GM21786 (cell line): ENCODE data around the gene ZNF629.
"Not testable (repeated sequence)": the region's sequence is repeated elsewhere in the genome, so short reads cannot be mapped to it uniquely, and the experiment has no call there.

Experiments
- ATAC-seq: cut with Tn5 transposase; IDR thresholded peaks from one replicate; pipeline ENCODE4 v1.9.1; 2021; ENCODE audit not compliant: unreplicated experiment

ZNF629 gene

DNA sequence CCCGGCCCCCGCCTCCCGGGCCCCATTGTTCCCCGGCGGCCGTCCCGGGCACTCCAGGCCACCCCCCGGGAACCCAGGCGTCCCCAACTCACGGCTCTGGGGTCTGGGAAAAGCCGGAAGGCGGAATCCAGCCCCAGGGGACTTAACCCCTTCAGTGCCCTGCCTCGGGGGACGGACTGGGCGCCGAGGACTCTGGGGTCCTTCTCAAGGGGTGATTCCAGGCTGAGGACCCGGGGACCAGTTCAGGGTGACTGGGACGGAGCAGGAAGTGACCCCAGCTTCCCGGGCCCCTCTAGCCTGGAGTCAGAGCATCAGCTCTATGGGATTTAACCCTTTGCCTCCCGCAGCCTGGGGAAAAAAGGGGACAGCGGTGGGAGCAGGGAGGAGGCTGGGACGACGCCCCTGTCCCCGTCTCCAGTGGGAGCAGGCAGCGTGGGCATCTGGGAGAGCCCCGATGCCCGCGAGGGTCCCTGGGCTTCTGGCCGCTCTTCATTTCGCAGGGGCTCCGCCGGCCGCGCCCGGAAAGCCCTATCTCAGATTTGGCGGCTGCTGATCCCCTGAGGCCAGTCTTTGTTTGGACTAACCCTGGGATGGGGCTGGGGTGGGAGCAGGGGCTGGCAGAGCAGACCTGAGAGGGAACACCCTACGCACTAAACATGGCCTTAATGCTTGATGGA, at the start of gene ZNF629:
TSS of gene ZNF629 (minus strand) at position 270 of the 677 bp plus-strand sequence. CDS start 2,723 bp downstream, outside the sequence.
- no peak for ATAC-seq

DNA sequence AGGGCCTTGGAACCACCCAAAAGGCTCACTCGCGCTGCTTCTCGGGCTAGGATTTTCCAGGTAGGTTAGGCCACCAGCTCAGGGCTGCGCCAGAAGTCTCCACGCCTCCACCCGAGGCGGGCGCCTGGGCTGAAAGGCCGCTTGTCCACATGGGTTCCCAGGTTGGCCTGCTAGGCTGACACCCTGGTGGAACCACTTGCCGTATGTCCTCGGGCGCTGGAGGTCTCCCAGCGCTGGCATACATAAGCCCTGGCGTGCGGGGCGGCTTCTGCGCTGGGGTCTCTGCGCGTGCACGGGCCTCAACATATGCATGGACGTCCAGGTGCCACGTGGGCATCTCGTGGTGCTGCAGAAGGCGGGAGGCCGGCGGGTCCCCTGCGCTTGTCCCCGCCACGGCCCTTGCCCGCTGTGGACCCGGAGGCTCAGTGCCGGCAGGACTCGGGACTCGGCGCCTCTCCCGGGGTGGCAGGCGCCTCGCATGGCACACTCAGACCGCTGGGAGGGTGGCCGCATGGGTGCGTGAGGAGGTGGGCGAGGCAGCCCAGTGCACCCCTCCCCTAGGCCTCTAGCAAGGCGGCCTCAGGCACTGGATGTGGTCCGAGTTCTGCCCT, 47.2 kb upstream of the ZNF629 start:
- no peak for ATAC-seq

DNA sequence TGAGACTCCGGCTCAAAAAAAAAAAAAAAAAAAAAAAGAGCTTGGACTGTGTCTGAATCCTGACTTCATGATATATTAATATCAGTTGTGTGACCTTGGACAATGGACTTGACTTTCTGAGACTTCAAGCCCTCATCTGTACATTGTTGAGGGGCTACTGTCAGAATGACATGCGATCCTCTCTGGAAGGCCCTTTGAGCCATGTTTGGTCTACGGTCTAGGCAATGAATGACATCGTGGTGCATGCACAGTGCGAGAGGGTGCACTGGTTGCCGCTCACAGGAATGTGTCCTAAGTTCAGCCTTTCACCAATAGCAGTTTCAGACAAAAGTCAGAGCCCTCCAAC, 43.0 kb upstream of the ZNF629 start:
- ATAC-seq = no peak

GRCh38 chr16:30829130-30830071, 42.4 kb upstream of the ZNF629 start:
- ATAC-seq = no peak

DNA sequence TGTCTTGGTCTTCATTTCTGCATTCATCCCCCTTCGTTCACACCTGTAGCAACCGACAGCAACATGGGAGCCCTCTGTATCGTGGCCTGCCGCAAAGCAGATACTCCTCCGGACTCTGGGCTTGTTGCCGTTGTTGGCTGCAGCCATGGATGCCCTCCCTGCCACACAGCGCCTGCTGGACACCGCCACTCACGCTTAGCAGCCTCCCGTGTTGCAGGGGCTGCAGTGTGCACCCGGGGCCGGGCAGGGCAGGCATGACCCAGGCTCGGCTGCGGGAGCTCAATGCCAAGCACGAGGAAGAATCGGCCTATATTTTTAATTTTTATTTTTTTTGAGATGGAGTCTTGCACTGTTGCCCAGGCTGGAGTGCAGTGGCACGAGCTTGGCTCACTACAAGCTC, 34.9 kb upstream of the ZNF629 start:
- no peak for ATAC-seq

DNA sequence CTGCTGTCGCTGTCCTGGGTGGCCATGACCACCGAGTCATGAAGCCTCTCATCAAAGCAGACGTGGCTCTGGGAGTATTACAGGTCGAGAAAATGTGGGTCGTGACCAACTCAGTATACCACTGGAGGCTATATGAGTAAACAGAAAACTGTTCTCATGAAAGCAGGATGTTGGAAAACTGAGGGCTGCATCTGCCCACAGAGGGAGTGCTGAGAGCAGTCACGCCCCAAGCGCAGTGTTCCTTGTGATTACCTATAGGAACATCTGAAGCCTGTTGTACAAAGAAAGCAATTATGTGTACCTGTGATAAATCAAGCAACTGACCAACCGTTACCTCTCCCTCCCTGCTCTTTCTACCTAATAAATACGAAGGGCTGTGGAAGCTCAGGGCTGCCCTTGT, 34.4 kb upstream of the ZNF629 start:
- not testable (repeated sequence) for ATAC-seq

- no peak for ATAC-seq
Measured at GRCh38 chr16:30820952-30821421, 34.0 kb upstream of the ZNF629 start.

DNA sequence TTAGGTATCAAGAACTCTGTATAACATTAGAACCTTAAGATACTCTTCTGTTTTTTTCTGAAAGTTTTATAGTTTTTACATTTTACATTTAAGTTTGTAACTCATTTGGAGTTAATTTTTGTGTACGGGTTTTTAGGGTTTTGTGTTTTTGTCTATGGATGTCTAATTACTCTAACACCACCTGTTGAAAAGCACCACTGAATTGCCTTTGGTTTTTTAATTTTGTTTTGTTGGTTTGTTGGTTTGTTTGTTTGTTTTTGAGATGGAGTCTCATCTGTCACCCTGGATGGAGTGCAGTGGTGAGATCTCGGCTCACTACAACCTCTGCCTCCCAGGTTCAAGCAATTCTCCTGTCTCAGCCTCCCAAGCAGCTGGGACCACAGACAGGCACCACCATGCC, 29.8 kb upstream of the ZNF629 start:
- no peak for ATAC-seq

DNA sequence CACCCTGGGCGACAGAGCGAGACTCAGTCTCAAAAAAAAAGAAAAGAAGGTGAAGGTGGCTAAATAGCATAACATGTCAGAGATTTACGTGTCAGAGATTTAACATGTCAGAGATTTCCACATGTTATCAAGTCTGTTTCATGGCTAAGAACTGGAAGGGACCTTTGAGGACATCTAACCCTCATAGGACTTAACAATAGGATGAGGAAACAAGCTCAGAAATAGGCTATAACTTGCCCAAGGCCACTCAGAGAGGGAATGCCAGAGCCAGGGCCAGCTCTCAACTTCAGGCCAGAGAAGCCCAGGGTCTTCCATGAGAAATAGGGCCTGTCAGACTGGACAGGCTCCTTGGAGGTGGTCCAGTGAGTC, 26.8 kb upstream of the ZNF629 start:
- no peak for ATAC-seq

- not testable (repeated sequence) for ATAC-seq
Measured at GRCh38 chr16:30809675-30810074, 22.7 kb upstream of the ZNF629 start.

DNA sequence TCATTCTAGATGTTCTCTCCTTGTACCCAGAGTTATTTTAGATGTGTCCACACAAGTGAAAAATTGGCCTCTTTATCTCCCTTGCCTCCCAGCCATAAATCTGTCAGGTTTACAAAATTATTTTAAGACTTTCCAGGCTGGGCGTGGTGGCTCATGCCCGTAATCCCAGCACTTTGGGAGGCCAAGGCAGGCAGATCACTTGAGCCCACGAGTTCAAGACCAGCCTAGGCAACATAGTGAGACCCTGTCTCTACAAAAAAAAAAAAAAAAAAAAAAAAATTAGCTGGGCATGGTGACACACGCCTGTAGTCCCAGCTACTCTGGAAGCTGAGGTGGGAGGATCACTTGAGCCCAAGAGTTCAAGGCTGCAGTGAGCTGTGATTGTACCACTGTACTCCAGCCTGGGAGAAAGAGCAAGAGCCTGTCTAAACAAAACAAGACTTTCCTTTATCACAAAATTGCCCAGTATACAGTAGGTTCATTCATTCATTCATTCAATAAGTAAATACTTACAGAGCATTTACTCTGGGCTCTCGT, 22.0 kb upstream of the ZNF629 start:
- not testable (repeated sequence) for ATAC-seq

DNA sequence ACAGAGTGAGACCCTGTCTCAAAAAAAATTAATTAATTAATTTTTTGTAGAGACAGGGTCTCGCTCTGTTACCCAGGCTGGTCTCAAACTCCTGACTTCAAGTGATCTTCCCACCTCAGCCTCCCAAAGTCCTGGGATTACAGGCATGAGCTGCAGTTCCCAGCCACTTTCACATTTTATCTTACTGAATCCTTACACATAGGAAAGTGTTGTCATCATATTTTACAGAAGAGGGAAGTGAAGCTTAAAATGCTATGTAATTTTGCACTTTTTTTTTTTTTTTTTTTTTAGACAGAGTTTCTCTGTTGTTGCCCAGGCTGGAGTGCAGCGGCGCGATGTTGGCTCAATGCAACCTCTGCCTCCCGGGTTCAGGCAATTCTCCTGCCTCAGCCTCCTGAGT, 21.1 kb upstream of the ZNF629 start:
- no peak for ATAC-seq

GRCh38 chr16:30805370-30806169, 18.6 kb upstream of the ZNF629 start:
- no peak for ATAC-seq

- ATAC-seq = no peak
Measured at GRCh38 chr16:30805056-30805369, 18.0 kb upstream of the ZNF629 start.

GRCh38 chr16:30802936-30803335, 15.9 kb upstream of the ZNF629 start:
- no peak for ATAC-seq

DNA sequence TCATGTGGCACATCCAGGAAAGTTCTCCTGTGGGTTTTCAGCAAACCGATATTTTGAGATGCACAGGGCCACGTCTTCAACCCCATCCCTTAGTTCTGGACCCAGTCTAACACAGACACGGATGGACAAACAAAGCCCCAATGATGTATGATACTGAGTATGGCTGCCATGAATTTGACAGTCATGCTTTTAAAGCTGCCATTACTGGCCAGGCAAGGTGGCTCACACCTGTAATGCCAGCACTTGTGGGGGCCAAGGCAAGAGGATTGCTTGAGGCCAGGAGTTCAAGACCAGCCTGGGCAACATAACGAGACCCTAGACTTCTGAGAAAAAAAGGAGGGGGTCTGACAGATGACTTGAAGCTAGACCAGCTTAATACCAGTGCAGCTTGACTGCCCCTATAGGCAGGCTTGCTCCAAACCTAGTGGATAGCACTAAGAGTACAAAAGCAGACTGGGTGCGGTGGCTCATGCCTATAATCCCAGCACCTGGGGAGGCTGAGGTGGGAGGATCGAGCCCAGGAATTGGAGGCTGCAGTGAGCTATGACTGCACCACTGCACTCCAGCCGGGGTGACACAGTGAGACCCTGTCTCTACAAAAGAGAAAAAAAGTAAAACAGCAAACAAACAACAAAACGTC, 10.8 kb upstream of the ZNF629 start:
- ATAC-seq = no peak

GRCh38 chr16:30794634-30795033, 7.6 kb upstream of the ZNF629 start:
- no peak for ATAC-seq

GRCh38 chr16:30793508-30794069, 6.6 kb upstream of the ZNF629 start:
- no peak for ATAC-seq

DNA sequence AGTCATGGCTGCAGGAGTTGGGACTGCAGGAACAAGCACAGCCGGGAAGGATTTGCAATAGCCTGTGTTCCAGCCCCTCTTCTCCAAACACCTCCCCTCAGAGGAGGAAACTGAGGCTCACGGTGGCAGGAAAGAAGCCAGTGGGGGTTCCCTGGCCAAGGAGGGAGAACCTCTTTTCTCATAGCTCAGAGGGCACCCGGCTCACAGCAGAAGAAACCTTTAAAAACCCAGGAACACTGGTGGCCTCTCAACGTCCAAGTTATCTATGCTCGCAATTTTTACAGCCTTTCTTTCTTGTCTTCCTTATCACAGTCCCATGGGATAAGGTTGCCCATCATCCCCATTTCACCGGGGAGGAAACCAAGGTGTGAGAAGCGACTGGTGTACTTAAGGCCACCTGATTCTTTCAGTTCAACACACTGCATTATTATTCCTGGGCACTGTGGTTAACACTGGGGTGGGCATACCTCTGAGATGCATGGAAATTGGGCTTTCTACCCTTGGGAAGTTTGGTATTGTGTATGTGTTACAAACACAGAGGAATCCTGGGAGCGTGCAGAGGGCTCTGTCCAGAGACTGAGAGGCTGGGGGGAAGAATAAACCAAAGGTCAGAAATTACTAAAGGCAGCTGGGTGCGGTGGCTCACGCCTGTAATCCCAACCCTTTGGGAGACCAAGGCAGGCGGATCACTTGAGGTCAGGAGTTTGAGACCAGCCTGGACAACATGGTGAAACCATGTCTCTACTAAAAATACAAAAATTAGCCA, 791 bp upstream of the ZNF629 start:
- ATAC-seq = no peak
